Measurements from ENCODE around the gene FOXP1. TPM values are rescaled to one million over a fixed set of nuclear protein-coding genes. Genes with fewer than 3 reads are reported as not detected.

Gene FOXP1
- total and polyA plus RNA-seq, 2 of the 8 experiments (the other 6 are each of a cell fraction or from before 2014, with no cell fraction given) = 13.9 to 25.4 TPM

- TF ChIP-seq CHD7 (IDR thresholded peaks at IDR 0.05; ENCODE audit: insufficient replicate concordance, low read length) (no peak), RXRA (IDR thresholded peaks at IDR 0.05; ENCODE audit: insufficient read depth, low read depth, low read length) (no peak), CBX5 (IDR thresholded peaks at IDR 0.05; ENCODE audit: low read depth, low read length) (no peak), MAX (IDR thresholded peaks at IDR 0.05) (no peak), EZH2 (IDR thresholded peaks at IDR 0.05; ENCODE audit: low read depth, low read length, severe bottlenecking) (no peak), JUND (IDR thresholded peaks at IDR 0.05; ENCODE audit: low read length) (no peak), JUN (IDR thresholded peaks at IDR 0.05; ENCODE audit: low read depth, low read length) (no peak), TAF1 (IDR thresholded peaks at IDR 0.05; ENCODE audit: low read depth, low read length) (no peak), SP1 (IDR thresholded peaks at IDR 0.05; ENCODE audit: low read depth, low read length) (no peak), ATF3 (IDR thresholded peaks at IDR 0.05; ENCODE audit: insufficient read depth, low read depth, low read length) (no peak), KDM4A (IDR thresholded peaks at IDR 0.05; ENCODE audit: low read depth, low read length, severe bottlenecking) (no peak), POLR2AphosphoS5 (IDR thresholded peaks at IDR 0.05; ENCODE audit: low read depth, low read length) (no peak)
These were observed 310.1 kb downstream of the FOXP1 start (continued) for GRCh38 chr3:71273453-71273852.

Data from H1 (cell line).